HG03025 (cell line): Measurements from ENCODE around the gene DHCR24.

ENCODE experiments used
- ATAC-seq: cut with Tn5 transposase; IDR thresholded peaks from one replicate; pipeline ENCODE4 v1.9.1; 2021; ENCODE audit warnings: mild to moderate bottlenecking, moderate library complexity; ENCODE audit not compliant: unreplicated experiment, low FRiP score

Gene DHCR24

DNA sequence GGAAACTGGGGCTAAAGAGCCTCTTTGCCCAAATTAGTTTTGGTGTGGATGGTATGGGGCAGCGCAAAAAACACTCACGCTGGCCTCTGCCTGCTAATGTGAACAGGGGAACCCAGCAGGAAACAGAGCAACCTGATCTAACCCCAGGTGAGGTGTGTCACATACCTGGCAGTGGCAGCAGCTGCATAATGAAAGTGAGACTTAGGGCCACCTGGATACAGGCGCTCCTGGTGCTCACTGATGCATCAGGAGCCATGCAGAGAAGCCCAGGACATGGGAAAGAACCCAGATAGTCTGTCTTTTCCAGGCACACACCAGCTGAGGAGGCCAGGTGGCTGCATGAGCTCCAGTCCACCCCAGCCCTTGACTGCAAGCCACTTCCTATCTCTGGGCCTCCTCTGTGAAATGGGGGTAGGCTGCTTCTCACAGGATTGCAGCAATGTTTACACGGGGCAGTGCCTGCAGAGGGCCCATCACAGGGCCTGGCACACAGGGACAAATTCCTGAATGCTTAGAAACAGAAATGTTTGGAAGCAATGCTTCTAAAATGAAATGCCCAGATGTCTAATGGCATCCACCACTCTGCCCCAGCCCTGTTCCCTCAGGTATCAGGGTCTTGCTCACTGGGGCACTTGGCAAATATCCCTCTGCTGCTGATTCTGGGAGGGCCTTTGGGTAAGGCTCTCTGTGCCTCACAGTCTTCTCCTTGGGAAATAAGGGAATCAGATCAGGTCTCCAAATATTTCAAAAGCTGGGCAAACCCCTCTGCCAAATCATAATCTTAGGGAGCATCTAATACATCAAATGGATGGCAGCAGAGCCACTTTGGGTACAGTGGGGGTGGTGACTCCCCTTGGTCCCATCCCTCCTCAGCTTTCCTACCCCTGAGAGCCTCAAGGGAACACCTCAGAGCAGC is 19.9 kb downstream of the DHCR24 start:
- ATAC-seq: no peak

DNA sequence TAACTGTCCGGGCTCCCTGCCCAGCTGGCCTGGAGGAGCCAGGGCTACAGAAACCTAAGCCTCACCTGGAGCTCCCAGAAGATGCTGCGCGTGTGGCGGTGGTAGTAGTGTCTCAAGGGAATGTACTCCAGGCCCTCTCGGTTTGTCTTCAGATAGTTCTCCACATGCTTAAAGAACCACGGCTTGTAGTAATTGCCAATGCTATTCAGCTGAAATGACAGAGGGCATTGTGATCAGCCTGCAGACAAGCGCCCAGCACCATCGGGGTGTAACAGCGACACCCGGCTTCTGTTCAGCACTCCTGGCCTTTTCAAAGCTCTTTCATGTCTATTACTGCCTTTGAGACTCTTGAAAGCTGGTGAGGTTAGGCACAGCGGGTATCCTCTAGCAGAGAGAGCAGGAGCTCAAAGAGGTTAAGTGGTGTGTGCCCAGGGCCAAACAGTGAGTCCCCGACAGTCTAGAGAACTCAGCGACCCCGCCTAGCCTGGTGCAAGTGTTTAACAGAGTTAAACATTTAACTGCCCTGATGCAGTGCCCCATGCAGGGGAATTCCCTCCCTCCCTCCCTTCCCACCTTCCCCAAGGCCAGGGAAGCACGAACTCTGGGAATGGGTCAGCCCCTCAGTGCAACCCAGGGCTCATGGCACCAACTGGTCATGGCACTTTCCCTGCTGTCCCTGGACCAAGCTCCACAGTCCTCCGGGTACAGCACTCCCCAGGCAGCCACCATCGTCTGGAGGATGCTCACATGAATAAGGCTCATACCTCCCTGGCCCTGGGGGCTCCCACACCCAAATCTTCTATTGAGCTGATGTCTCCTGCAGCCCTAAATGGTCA is 21.5 kb downstream of the DHCR24 start:
- no peak for ATAC-seq

DNA sequence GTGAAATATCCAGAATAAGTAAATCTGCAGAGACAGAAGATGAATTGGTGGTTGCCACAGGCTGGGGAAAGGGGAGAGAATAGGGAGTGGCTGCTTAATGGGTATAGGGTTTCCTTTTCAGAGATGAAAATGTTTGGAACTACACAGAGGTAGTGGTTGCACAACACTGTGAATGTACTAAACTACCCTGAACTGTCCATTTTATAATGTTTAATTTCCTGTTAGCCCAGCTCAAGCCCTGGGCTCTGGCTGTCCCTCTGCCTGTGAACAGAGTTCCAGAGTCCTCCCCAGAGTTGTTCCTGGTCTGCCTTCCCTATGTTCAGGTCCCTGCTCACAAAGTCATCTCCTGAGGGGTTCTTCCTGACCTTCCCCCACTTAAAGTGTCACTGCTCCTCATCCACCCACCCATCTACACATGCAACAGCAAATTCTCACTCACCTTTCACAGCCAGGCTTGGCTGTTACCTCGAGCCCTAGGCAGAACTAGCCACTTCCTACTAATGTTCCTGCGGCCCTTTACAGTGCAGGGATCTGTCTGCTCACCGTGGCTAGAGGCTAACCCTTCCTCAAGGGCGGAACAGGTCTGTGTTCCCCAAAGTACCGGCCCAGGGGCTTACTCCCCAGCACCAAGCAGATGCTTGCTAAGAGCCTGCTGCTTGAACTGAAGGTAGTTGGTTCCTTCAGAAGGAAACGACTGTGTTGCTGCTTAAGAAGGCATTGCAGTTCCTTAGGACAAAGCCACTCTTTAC is 22.4 kb downstream of the DHCR24 start:
- ATAC-seq: no peak

DNA sequence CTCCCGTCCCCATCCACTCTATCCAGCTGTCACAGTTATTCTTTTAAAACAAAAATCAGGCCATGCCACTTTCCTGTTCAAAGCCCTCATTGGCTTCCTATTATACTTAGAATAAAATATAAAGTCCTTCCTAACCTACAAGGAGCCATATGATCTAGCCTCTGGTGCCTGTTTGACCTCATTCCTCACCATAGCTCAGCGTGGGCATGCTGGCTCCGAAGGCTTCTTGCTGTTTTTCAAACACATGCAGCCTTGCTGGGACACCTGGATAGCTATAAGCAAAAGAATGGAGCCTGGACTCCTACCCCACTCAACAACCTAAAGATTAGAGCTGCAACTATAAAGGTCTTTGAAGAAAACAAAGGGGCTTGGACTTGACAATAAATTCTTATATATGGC is 23.7 kb downstream of the DHCR24 start:
- ATAC-seq: no peak

DNA sequence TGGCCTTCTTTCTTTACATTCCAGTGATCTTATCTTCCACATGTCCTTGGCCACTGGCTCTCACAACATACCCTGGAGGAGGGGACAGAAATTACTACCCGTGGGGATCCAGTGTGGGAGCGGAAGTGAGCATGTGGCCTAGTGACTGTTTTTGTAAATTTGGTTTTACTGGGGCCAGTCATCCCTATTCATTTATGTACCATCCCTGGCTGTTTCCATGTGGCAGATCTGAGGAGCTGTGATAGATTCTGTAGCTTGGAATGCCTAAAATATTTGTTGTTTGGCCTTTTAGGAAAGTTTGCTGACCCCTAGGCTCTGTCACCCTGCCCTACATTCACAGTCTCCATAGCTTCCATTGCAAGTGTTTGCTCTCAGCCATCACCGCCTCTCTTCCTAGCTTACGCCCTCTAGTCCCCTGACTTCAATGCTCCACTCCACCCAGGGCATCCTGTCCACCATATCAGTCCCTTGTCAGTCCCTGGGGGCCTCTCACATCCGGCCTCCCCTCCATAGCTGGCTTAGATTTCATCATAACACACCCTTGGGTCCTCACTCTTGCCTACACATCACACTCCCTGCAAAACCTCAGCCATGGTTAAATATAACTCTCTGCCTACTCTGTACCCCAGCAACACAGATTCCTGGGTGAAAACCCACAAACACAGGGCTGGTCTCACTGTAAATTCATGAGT is 25.8 kb downstream of the DHCR24 start:
- no peak for ATAC-seq

DNA sequence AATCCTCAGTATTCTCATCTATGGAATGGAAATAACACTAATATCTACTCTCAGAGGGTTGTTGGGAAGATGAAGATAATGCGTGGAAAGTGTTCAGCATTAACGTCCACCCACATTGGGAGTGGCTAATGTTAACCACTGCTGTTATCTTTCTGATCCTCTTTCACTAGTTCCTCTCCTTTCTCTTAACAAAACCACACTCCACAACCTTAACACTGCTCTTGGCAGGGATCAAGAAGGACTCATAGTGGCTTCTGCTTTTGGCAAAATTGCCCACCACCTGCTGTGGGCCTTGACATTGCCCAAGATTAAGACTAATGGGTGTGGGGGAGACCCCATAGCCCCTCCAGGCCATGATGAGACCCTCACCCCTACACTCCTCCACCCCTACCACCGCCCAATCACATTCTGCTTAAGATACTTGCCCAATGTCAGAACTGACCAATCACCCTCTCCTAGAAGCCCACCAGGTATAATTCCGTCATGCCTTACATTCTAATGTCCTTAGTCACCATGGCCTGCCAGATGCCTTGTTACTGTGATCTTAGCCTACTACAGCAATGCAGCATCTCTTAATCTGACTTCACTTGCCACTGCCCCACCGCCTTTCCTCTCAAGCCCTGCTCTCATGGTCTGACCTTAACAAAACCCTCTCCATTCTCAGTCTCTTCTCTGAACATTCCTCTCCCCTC is 27.1 kb downstream of the DHCR24 start:
- ATAC-seq: no peak

DNA sequence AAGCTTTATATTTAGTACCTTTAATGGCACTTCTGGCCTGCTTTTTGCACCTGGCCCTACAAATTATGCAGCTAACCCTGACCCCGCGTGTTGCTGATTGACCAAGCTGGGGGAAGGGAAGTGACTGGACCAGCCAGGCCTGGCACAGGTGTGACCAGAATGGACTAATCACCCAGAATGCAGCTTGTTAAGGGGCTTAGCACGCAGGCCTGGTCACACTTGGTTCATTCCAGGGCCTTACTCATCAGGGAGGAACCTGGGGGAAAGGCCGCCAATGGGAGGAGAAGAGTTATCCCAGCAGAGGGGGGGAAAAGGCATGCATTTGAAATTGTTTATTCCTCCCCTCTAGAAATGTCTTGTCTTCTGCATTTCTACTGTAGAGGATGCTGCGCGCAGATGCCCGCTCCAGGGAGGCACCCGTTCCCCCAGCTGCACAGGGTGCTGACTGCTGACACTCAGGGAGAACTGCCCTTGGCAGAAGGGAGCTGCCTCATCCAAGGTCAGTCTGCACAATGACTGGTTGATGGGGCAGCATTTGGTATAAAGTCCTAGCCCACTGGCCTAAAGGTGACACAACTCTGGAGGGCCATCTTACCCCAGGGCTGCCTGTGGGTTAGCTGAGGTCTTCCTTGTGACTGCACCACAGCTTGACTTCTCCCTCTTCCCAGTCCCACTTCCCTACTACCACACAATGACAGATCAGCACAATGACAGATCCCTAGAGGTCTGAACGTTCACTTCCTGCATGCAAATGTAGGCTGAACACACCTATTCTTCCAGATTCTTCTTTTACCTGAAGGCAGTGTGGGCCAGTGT is 29.0 kb downstream of the DHCR24 start:
- ATAC-seq: no peak

DNA sequence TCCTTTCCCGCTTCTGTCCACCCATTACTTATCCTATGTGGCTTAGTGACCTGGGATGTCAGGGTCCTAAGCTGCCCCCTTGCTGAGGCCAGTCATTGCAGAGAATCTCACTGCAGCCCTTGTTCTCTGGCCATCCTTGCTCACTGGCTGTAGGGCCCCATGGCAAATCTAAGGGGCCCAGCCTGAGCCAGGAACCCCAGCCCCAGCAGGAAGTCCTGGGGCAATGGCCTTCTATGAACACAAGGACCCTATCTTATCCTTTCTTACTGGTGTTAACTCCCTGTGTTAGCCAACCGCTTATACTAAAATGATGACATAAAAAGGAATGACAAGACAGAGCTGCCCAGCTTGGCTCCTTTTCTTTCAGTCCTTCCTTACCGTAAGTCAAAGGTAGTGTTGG is 29.9 kb downstream of the DHCR24 start:
- no peak for ATAC-seq

DNA sequence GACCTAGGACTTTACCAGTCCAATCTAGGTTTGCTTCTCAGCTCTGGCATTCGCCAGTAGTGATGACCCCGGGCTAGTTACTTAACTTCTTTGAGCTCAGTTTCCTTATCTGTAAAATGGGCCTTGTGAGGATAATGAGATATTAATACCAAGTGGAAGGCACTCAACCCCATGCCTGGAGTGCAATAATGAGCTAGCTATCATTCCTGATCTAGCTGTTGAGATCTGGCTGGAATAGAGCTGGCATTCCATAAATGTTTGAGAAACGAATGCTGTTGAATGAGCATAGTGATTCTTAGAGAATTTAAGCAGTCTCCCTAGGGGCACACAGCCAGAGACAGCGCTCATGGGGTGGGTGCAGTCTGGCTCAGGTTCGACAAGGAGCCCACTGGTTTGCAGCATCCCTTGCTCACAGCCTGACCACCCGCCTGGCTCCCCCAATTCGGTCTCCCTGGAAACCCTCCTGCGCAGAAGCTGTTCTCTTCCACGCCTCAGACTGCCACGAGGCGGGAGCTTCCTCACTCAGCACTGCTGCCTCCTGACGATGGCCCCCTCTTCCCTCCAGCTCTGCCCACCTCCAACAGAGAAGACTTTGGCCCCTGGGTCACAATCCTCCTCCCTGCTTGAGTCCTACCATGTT is 32.5 kb downstream of the DHCR24 start:
- no peak for ATAC-seq

DNA sequence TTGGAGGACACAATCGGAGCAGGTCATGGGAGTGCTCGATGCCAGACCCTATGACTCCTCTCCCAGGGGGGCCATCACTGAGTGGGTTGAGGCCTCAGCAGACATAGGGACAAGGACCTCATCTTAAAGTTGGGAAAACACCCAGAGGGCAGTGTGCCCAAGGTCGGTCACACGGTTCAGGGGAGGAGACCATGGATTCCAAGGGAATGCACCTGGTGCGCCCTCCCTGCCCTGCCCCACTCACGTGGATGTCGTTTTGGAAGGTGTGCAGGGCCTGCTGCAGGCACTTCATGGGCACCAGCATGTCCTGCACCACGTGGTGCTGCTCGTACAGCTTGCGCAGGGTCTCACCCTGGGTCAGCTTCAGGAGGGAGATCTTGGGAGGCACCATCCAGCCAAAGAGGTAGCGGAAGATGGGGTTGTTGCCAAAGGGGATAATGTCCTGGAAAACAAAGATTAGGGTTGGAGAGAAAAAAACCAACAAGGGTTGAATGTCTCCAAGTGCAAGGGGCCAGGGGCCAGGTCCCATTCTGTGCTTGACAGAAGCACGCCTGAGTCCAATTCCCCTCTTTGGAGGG is 33.1 kb downstream of the DHCR24 start:
- ATAC-seq: no peak

DNA sequence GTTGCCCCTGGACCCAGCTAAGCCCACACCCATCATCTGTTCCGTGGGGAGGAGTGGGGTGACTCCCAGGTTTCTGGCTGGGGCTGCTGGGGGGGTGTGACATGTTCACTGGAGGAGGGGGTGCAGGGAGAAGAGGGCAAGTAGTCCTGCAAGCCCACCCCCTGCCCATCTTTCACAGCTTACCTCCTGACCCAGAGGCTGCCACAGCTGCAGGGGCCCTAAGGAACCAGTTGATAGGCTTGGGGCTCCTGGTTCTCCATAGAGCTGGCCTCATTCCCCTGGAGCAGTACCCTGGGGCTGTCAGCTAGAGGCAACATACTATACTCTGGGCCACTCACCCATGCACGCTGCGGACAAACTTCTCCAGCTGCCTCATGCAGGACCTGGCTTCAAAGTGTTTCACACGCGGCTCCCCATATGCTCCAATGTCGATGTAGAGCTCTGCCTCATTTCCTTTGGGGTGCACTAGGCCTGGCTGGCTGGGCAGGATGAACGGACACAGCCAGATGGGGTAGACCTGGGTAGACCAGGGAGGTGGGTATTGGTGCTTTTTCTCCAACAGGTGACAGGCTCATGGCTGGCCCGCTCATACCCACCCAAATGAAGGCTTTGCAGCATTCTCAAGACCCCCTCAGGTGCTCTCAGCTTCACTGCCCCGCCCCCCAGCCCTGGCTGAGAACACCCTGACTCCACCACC is 33.8 kb downstream of the DHCR24 start:
- ATAC-seq: no peak

DNA sequence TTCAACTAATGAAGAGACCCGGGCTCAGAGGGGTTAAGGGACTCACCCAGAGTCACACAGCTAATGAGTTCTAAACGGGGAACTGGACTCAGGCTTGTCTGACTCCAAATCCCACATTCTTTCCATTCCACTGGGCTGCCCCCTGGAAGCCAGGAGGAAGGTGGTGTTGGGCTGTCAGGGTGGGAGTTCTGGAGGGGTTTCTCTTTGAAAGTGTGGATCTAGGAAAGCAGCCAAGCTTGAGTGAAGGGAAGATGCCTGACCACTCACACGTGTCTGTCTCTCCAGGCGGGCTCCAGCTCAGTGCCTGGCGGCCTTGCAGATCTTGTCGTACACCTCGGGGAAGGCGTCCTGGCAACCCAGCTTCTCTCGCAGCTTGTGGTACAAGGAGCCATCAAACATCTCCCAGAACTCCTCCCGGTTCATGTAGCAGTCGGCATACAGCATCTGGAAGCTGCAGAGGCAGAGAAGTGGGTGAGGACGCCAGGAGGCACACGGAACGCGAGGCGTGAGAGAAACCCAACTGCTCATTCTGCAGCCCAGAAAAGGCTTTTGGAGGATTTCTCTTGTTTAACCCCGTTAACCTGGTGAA is 35.0 kb downstream of the DHCR24 start:
- ATAC-seq: no peak

DNA sequence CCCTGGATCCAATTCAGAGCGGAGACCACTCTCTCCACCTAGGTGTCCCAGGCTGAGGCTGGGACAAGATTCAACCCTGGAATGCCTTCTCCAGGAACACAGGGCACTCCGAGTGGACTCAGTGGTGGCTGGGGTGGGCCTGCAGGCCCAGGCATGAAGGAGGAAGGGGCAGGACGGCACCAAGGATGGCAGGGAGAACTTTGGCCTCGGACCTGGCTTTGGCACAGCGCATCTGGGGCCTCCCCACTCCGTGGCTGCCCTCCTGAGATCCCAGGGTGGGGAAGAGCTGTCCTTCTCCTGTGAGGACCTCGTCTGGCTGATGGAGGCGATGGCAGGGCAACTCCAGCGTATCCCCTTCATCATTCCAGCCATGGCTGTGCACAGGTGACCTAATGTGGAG is 35.6 kb downstream of the DHCR24 start:
- no peak for ATAC-seq

DNA sequence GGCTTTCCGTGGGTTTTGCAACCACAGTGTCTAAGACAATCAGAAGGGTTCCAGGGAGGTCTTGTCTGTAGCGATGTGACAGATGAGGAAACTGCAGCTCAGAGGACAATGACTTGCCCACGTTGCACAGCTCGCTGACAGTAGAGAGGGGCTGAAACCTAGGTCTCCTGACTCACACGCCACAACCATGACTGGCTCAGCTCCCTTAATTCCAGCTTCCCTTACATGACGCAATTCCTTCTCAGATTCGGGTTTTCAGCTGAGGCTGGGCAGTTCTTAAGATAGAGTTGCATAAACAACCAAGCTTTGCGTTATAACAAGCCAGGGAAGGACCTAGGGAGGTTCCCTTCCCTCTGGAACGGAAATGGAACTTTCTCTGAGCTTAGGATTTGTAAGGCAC is 36.3 kb downstream of the DHCR24 start:
- ATAC-seq: no peak

DNA sequence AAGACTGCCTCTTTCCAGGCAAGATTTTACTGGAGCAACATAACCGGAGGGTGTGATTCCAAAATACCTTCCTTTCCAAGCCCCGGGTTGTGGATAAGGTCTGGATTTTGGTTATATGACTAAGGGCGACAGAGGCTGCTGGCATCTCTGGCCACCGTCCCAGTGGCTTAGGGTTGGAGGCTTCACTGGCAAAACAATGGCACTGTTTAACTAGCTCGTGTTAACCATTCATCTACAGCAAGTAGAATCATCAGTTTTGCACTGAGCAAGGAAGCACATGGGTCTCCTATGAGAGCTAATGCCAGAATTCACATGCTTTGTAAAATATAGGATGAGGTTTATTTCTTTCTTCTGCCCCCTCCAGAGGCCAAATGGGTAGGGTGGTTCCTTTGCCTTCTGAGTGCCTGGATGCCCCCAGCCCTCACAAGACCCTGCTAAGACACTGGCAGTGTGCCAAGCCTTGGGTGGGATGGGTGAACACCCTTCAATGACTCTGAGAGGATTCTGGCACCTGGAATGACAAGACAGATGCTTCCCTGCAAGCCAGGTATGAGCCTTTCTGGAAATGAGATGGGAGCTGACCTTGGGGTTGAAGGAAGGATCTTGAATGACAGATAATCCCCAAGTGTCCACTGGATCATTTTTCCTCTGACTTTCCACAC is 36.8 kb downstream of the DHCR24 start:
- ATAC-seq: no peak

DNA sequence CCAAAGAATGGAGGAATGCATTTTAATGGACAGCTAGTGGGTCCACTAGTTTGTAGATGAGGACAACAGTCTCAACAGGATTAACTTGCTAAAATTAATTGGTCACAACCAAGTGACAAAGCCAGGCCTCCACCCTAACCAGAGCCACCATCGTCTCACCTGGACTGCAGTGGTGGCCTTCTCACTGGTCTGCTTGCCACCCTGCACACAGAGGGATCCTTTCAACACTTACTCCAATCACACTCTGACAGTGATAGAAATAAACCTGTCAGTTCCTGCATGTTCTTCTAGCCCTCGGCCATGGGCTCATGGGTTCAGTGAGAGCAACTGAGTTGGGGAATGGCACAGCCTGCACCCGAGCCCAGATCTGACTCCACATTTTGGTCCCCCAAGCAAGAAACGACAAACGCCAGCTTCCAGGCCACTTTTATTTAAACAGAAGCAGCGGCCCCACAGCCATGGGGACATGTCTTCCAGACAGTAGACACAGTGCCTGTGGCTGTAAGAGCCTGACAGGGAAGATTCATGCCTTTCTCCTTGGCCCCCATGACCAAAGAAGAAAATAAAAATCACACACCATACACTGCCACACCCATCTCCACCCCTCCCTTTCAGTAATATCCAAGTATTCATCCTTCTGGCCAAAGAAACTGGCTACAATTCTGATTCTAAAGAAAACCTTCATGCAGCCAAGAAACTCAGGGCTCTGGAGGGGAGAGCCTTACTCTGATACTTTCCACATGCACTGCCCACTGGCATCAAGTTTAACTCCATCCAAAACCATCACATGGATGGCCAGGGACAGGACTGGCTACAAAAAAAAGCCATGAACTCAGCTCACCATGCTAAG is 37.6 kb downstream of the DHCR24 start:
- ATAC-seq: no peak
